H1 (cell line): ENCODE measurements around the gene POLD1. TPM values are rescaled to one million over a fixed set of nuclear protein-coding genes. Genes with fewer than 3 reads are reported as not detected.

Experiments used
- GTF2F1 ChIP-seq: IDR thresholded peaks from 2 replicates; pipeline ENCODE4 v1.6.1; 2012; ENCODE audit warnings: low read depth, low read length, improper control_type of control experiment, borderline replicate concordance
- RBBP5 ChIP-seq: IDR thresholded peaks from 2 replicates; pipeline ENCODE4 v1.7.1; 2012; ENCODE audit warnings: low read depth, mild to moderate bottlenecking, inconsistent platforms, low read length, moderate library complexity, borderline replicate concordance
- TAF1 ChIP-seq: IDR thresholded peaks from 2 replicates; pipeline ENCODE4 v1.6.1; 2011; ENCODE audit warnings: mild to moderate bottlenecking, low read depth, low read length
- polyA plus RNA-seq, 7 experiments: library from polyadenylated mRNA; depleted of rRNA in 3 of 7; stranded (reverse) in 5 of 7; unstranded in 2 of 7; fragments of >200 nt in 5 of 7; fragments of 200-250 nt in 2 of 7; gene quantifications; 1 replicate in 5 of 7; 2 replicates in 1 of 7; 4 replicates in 1 of 7; pipeline versions ENCODE4 v1.2.1 to v1.2.3, GENCODE V29; 2011 to 2013; ENCODE audit warnings: missing spikeins in 2 of 7, mixed read lengths in 2 of 7
- total RNA-seq: library from RNA; stranded (reverse); fragmentation: NEBNext Ultra II Directional; extraction: Animal tissue kit (Norgen Biotek cat#: 25700); gene quantifications from 2 replicates; pipeline ENCODE4 v1.2.1, GENCODE V29; 2021

The POLD1 gene
- total and polyA plus RNA-seq, 2 of the 8 experiments (the other 6 are each of a cell fraction or from before 2014, with no cell fraction given): 141 to 142 TPM

GRCh38 chr19:50427997-50428425 is 43.9 kb downstream of the POLD1 start (continued):
- TF ChIP-seq GTF2F1 (no peak), TAF1 (peak; percentile 43; the same call in 1 of the 2 replicates), RBBP5 (peak; percentile 67)
